Smooth muscle cell (in vitro differentiated cells): ENCODE measurements around the gene HIF3A. TPM values are rescaled to one million over a fixed set of nuclear protein-coding genes. Genes with fewer than 3 reads are reported as not detected.
"Not testable (repeated sequence)": the region's sequence is repeated elsewhere in the genome, so short reads cannot be mapped to it uniquely, and the experiment has no call there.

Source experiments
- DNase-seq: peaks from one replicate; lab custom pipeline; 2025; ENCODE audit not compliant: unreplicated experiment; lab: John Stamatoyannopoulos, UW
- H2AFZ ChIP-seq: fragments of 200-600 bp; sonication (generic); 2 replicates; pipeline ENCODE4 v1.6.0; 2016; ENCODE audit warnings: antibody characterized with exemption, low read depth, mild to moderate bottlenecking
- H3F3A ChIP-seq: fragments of 200-600 bp; sonication (generic); 2 replicates; pipeline ENCODE4 v1.6.0; 2017; ENCODE audit warnings: antibody characterized with exemption, low read depth
- H3K27ac ChIP-seq: fragments of 200-600 bp; sonication (generic); 2 replicates; pipeline ENCODE4 v1.5.1; 2016; ENCODE audit warnings: low read depth, mild to moderate bottlenecking
- H3K27me3 ChIP-seq: fragments of 200-600 bp; sonication (generic); 2 replicates; pipeline ENCODE4 v1.6.1; 2016; ENCODE audit warnings: low read depth, mild to moderate bottlenecking
- H3K36me3 ChIP-seq: fragments of 200-600 bp; sonication (generic); 2 replicates; pipeline ENCODE4 v1.5.1; 2016; ENCODE audit warnings: low read depth
- H3K4me1 ChIP-seq: fragments of 200-600 bp; sonication (generic); 2 replicates; pipeline ENCODE4 v1.5.1; 2016; ENCODE audit warnings: low read depth
- H3K4me2 ChIP-seq: fragments of 200-600 bp; sonication (generic); 2 replicates; pipeline ENCODE4 v1.6.0; 2016; ENCODE audit warnings: mild to moderate bottlenecking
- H3K4me3 ChIP-seq: fragments of 200-600 bp; sonication (generic); 2 replicates; pipeline ENCODE4 v1.5.1; 2016; ENCODE audit warnings: mild to moderate bottlenecking
- H3K79me2 ChIP-seq: fragments of 200-600 bp; sonication (generic); 2 replicates; pipeline ENCODE4 v1.6.0; 2016; ENCODE audit warnings: low read depth, mild to moderate bottlenecking
- H3K9ac ChIP-seq: fragments of 200-600 bp; sonication (generic); 2 replicates; pipeline ENCODE4 v1.6.0; 2016; ENCODE audit warnings: low read depth
- H3K9me3 ChIP-seq: fragments of 200-600 bp; sonication (generic); replicated peaks from 2 replicates; pipeline ENCODE4 v1.5.1; 2016; ENCODE audit warnings: low read depth
- H4K20me1 ChIP-seq: fragments of 200-600 bp; sonication (generic); 2 replicates; pipeline ENCODE4 v1.6.0; 2016; ENCODE audit warnings: low read depth
- WGBS: methylation state at CpG from one replicate; pipeline ENCODE4 v1.1.7; 2016; ENCODE audit warnings: low lambda C conversion rate; 5-methylcytosine and 5-hydroxymethylcytosine counted together
- polyA plus RNA-seq: library from polyadenylated mRNA; unstranded; fragments of >200 nt; fragmentation: Nextera tagmentation; extraction: Ambion mirVana; gene quantifications from 2 replicates; pipeline ENCODE4 v1.2.1, GENCODE V29; 2016
- total RNA-seq: library from RNA; depleted of rRNA; stranded (reverse); fragments of >200 nt; gene quantifications from 2 replicates; pipeline ENCODE4 v1.2.3, GENCODE V29; 2014
- TF ChIP-seq, protein P1 (sequence below): fragments of 200-600 bp; sonication (generic); IDR thresholded peaks from 2 replicates; pipeline ENCODE4 v1.5.1; 2017; ENCODE audit warnings: borderline replicate concordance, mild to moderate bottlenecking, antibody characterized with exemption; ENCODE audit not compliant: insufficient read depth, poor library complexity, severe bottlenecking

HIF3A gene
- total and polyA plus RNA-seq, 2 experiments from 2014 or later = 4.9 to 16.2 TPM

DNA sequence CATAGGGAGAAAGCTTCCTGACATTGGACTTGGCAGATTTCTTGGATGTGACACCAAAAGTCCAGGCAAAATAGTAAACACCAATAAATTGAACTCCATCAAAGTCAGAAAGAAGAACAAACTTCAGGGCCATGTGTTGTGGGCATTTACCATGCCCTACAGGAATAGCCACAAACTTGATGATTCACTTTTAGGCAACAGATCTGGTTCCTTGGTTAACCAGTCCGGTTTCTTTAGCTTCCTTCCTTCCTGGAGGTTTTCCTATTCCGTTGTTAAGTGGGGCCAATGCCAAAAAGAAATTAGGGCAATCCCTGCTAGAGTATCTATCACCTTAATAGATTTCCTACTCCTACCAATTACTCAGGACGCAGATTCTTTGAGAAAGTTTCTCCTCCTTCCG, 42.1 kb upstream of the HIF3A start:
- no peak overlapping the region for H3K27ac ChIP-seq
- H3K36me3 ChIP-seq = no peaks in the 10 kb centered on the region
- no peak for DNase-seq
- TF ChIP-seq, protein P1, sequence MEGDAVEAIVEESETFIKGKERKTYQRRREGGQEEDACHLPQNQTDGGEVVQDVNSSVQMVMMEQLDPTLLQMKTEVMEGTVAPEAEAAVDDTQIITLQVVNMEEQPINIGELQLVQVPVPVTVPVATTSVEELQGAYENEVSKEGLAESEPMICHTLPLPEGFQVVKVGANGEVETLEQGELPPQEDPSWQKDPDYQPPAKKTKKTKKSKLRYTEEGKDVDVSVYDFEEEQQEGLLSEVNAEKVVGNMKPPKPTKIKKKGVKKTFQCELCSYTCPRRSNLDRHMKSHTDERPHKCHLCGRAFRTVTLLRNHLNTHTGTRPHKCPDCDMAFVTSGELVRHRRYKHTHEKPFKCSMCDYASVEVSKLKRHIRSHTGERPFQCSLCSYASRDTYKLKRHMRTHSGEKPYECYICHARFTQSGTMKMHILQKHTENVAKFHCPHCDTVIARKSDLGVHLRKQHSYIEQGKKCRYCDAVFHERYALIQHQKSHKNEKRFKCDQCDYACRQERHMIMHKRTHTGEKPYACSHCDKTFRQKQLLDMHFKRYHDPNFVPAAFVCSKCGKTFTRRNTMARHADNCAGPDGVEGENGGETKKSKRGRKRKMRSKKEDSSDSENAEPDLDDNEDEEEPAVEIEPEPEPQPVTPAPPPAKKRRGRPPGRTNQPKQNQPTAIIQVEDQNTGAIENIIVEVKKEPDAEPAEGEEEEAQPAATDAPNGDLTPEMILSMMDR = no peak
- H3K79me2 ChIP-seq = no peaks in the 10 kb centered on the region
- WGBS = 91% methylated on average over 4 of the region's 4 CpGs
- peaks cover 18% of the 10 kb centered on the region for H3K27me3 ChIP-seq
- no peak overlapping the region for H3K4me3 ChIP-seq
- H3K4me1 ChIP-seq = no peaks in the 10 kb centered on the region
- H2AFZ ChIP-seq = no peak overlapping the region
- no peak overlapping the region for H3K4me2 ChIP-seq
- H3K9me3 ChIP-seq = no peaks in the 10 kb centered on the region
- H4K20me1 ChIP-seq = no peaks in the 10 kb centered on the region
- no peak overlapping the region for H3K9ac ChIP-seq
- H3F3A ChIP-seq = no peaks in the 10 kb centered on the region

DNA sequence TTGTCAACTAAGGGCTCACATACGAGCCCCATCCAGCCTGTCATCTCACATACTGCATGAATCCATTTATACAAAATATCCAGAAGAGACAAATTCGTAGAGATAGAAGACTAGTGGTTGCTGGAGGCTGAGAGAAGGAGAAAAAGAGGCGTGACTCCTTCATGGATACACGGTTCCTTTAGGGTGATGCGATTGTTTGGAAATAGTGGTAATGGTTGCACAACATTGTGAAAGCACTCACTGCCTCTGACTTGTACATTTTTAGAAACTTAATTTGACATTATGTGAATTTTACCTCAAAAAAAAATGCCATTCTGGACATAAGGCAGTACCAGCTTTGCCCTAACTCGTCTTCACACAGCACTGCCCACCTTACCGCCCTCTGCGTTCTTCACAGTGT, 40.0 kb upstream of the HIF3A start:
- no peak overlapping the region for H3K27ac ChIP-seq
- H3K9me3 ChIP-seq = no peaks in the 10 kb centered on the region
- no peaks in the 10 kb centered on the region for H3K36me3 ChIP-seq
- WGBS = 76% methylated on average over 8 of the region's 8 CpGs
- H3F3A ChIP-seq = no peaks in the 10 kb centered on the region
- no peak overlapping the region for H2AFZ ChIP-seq
- no peak overlapping the region for H3K4me2 ChIP-seq
- H3K79me2 ChIP-seq = no peaks in the 10 kb centered on the region
- TF ChIP-seq, protein P1 = no peak
- DNase-seq = no peak
- no peak overlapping the region for H3K9ac ChIP-seq
- H4K20me1 ChIP-seq = no peaks in the 10 kb centered on the region
- peaks cover 5% of the 10 kb centered on the region for H3K27me3 ChIP-seq
- H3K4me3 ChIP-seq = no peak overlapping the region
- no peaks in the 10 kb centered on the region for H3K4me1 ChIP-seq

DNA sequence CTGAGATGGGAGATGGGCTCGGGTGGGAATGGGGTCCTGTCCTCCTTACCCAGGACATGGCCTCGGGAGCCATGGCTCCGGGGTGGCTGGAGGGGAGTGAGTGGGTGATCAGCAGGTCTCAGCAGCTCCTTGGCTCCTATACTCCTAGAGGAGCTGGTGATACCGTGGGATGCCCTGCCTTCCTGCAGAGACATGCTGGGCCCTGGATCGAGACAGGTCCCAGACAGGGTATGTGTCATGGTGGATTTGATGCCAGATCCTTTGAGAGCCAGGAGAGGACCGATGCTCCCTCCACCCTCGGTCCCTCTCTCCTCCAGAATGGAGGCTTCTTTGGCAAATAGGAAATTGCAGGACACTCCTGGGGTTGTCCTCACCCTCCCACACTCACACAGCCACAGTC, 35.3 kb upstream of the HIF3A start:
- not testable (repeated sequence) for H3K4me3 ChIP-seq, H3K4me2 ChIP-seq, H3K4me1 ChIP-seq, H3K9me3 ChIP-seq, H4K20me1 ChIP-seq, H3K79me2 ChIP-seq, H3K27ac ChIP-seq, H3K36me3 ChIP-seq, DNase-seq, H3K9ac ChIP-seq, H3F3A ChIP-seq, H2AFZ ChIP-seq, H3K27me3 ChIP-seq
- WGBS = 67% methylated on average over 6 of the region's 7 CpGs

DNA sequence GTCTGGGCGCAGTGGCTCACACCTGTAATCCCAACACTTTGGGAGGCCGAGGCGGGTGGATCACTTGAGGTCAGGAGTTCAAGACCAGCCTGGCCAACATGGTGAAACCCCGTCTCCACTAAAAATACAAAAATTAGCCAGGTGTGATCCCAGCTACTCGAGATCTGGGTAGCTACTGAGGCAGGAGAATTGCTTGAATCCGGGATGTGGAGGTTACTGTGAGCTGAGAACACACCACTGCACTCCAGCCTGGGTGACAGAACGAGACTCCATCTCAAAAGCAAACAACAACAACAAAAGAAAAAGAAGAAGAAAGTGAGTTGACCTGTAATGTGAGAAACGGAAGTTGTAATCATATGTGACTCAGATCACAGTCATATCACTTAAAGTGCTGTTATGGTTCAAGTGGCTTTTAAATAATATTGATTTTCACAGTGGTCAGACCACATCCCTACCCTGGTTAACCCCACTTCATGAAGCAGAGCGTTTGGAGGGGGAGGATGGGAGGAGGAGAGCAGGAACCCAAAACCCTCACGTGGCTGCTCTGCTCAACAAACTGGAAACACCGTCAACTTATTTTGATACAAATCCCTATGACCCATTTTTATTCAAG, 34.1 kb upstream of the HIF3A start:
- H3K4me1 ChIP-seq, H3K4me3 ChIP-seq, DNase-seq, H3K27me3 ChIP-seq, H4K20me1 ChIP-seq, H3K79me2 ChIP-seq, H3K36me3 ChIP-seq, H3F3A ChIP-seq, H2AFZ ChIP-seq, H3K9me3 ChIP-seq, H3K4me2 ChIP-seq, H3K9ac ChIP-seq: not testable (repeated sequence)
- WGBS = 68% methylated on average over 11 of the region's 11 CpGs
- H3K27ac ChIP-seq = peak overlapping the region; percentile 52

DNA sequence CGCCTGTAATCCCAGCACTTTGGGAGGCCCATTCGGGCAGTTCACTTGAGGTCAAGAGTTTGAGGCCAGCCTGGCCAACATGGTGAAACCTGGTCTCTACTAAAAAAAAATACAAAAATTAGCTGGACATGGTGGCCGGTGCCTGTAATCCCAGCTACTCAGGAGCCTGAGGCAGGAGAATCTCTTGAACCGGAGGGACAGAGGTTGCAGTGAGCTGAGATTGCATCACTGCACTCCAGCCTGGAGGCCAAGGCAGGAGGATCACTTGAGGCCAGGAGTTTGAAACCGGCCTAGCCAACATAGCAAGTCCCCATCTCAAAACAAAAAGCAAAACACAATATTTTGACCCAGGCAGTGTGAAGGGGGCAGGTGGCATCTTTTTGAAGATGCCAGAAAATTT, 32.0 kb upstream of the HIF3A start:
- DNase-seq, H3K4me3 ChIP-seq, H3K9ac ChIP-seq, H3K79me2 ChIP-seq, H2AFZ ChIP-seq, H3K36me3 ChIP-seq, H3K4me1 ChIP-seq, H3K4me2 ChIP-seq, H3K9me3 ChIP-seq, H4K20me1 ChIP-seq, H3K27me3 ChIP-seq, H3K27ac ChIP-seq, H3F3A ChIP-seq: not testable (repeated sequence)
- 79% methylated on average over 5 of the region's 5 CpGs for WGBS
